Thyroid gland (tissue), 4 donors: ENCODE results near the gene AKAP12. TPM values are rescaled to one million over a fixed set of nuclear protein-coding genes. Genes with fewer than 3 reads are reported as not detected.
A peak's percentile ranks its signal among the peaks of the same experiment; 100 is the strongest.

ENCODE experiments used
- DNase-seq, 2 donors: peaks; one replicate each; pipeline ENCODE4 v3.0.0-alpha.2; 2019
- H3K27ac ChIP-seq, 3 donors: fragments of 200-600 bp; sonication (generic); 1 replicate in 2 of 3; 2 replicates in 1 of 3; pipeline ENCODE4 v1.5.1; 2016 to 2019; ENCODE audit warnings: mild to moderate bottlenecking in 1 of 3, moderate library complexity in 1 of 3
- H3K27me3 ChIP-seq: fragments of 200-600 bp; sonication (generic); one replicate; pipeline ENCODE4 v1.5.1; 2019
- H3K36me3 ChIP-seq, 2 donors: fragments of 200-600 bp; sonication (generic); one replicate each; pipeline ENCODE4 v1.5.1; 2016 to 2019
- H3K4me1 ChIP-seq, 2 donors: fragments of 200-600 bp; sonication (generic); one replicate each; pipeline ENCODE4 v1.5.1; 2017 to 2019
- H3K4me3 ChIP-seq, 3 donors: fragments of 200-600 bp; sonication (generic); replicated peaks in 1 of 3; 1 replicate in 2 of 3; 2 replicates in 1 of 3; pipeline ENCODE4 v1.5.1; 2016; ENCODE audit warnings: mild to moderate bottlenecking in 1 of 3
- H3K9me3 ChIP-seq: fragments of 200-600 bp; sonication (generic); one replicate; pipeline ENCODE4 v1.5.1; 2017
- CTCF ChIP-seq, 6 experiments: fragments of 200-600 bp in 3 of 6; fragments of 450-650 bp in 3 of 6; sonication (generic) in 3 of 6; IDR thresholded peaks; one replicate each; pipeline ENCODE4 v1.5.1; 2016 to 2019; ENCODE audit warnings: antibody characterized with exemption in 6 of 6, mild to moderate bottlenecking in 2 of 6, inconsistent platforms in 1 of 6, moderate library complexity in 1 of 6
- POLR2A ChIP-seq, 2 donors: fragments of 450-650 bp; IDR thresholded peaks; one replicate each; pipeline ENCODE4 v1.6.1; 2017; ENCODE audit warnings: antibody characterized with exemption in 2 of 2, mild to moderate bottlenecking in 2 of 2, moderate library complexity in 1 of 2
- WGBS, 2 donors: methylation state at CpG; one replicate each; pipeline ENCODE4 v1.1.5; 2017; 5-methylcytosine and 5-hydroxymethylcytosine counted together
- intact Hi-C: fragments of 100-400 bp; cut with DNase I; formaldehyde crosslinking; loops from one replicate; pipeline ENCODE4 v1.15.1; 2023
- total RNA-seq, 4 donors: library from RNA; depleted of rRNA; stranded (reverse); fragments of >200 nt; gene quantifications; one replicate each; pipeline ENCODE4 v1.2.3, GENCODE V29; 2016

Gene AKAP12
- total RNA-seq, 4 donors from 2014 or later = 50.7 to 108 (median 79.4) TPM

- H3K36me3 ChIP-seq = no peaks in the 10 kb centered on the region
- WGBS, 2 donors = 84% methylated on average over 4 of the region's 4 CpGs
- TF ChIP-seq POLR2A (IDR thresholded peaks at IDR 0.05) (no peak), CTCF (IDR thresholded peaks at IDR 0.05) (no peak)
- H3K9me3 ChIP-seq = no peaks in the 10 kb centered on the region
- no peak overlapping the region for H3K27ac ChIP-seq
- peaks cover 0 to 6% of the 10 kb centered on the region in 2 donors for H3K4me1 ChIP-seq
- no peak overlapping the region for H3K4me3 ChIP-seq
- no peak for DNase-seq
- intact Hi-C loops = no loop called here
- H3K27me3 ChIP-seq = no peaks in the 10 kb centered on the region
These were observed 35.8 kb downstream of the AKAP12 start for GRCh38 chr6:151275566-151275965.

GRCh38 chr6:151276112-151276740 is 36.5 kb downstream of the AKAP12 start:
- TF ChIP-seq POLR2A (IDR thresholded peaks at IDR 0.05) = no peak
- Histone ChIP-seq H3K9me3 (no peaks in the 10 kb centered on the region), H3K4me3 (no peak overlapping the region), H3K27me3 (no peaks in the 10 kb centered on the region), H3K4me1 (peaks cover 0 to 6% of the 10 kb centered on the region in 2 donors), H3K36me3 (no peaks in the 10 kb centered on the region), H3K27ac (no peak overlapping the region)
- intact Hi-C loops = no loop called here
- 56 to 58% methylated on average over 4 of the region's 4 CpGs for WGBS, 2 donors
- no peak for DNase-seq

- TF ChIP-seq POLR2A (IDR thresholded peaks at IDR 0.05) = no peak
- TF ChIP-seq CTCF (IDR thresholded peaks at IDR 0.05) = no peak
- H3K4me3 ChIP-seq = no peak overlapping the region
- whole genome bisulfite sequencing, 2 donors = 95 to 99% methylated on average over 2 of the region's 2 CpGs
- no peak for DNase-seq
- no peaks in the 10 kb centered on the region for H3K27me3 ChIP-seq
- no peak overlapping the region for H3K27ac ChIP-seq
- no peaks in the 10 kb centered on the region for H3K36me3 ChIP-seq
- peaks cover 15 to 24% of the 10 kb centered on the region in 2 donors for H3K4me1 ChIP-seq
- H3K9me3 ChIP-seq = no peaks in the 10 kb centered on the region
- intact Hi-C loops = no loop called here
These were observed 40.1 kb downstream of the AKAP12 start for GRCh38 chr6:151279891-151280290.

- Histone ChIP-seq H3K4me1 (peaks cover 20 to 34% of the 10 kb centered on the region in 2 donors), H3K9me3 (no peaks in the 10 kb centered on the region), H3K27me3 (no peaks in the 10 kb centered on the region), H3K4me3 (no peak overlapping the region), H3K27ac (no peak overlapping the region), H3K36me3 (no peaks in the 10 kb centered on the region)
- WGBS, 2 donors = 89% methylated on average over 4 of the region's 4 CpGs
- intact Hi-C loops = no loop called here
- no peak for DNase-seq
- TF ChIP-seq POLR2A (IDR thresholded peaks at IDR 0.05) = no peak
- no peak for TF ChIP-seq CTCF (IDR thresholded peaks at IDR 0.05)
These were observed 41.1 kb downstream of the AKAP12 start for GRCh38 chr6:151280859-151281258.

- peak overlapping the region; percentile 8 to 77 (median 24) for H3K27ac ChIP-seq
These were observed 44.2 kb downstream of the AKAP12 start for GRCh38 chr6:151284012-151284411.

More at GRCh38 chr6:151284012-151284411, 44.2 kb downstream of the AKAP12 start:
- TF ChIP-seq POLR2A (IDR thresholded peaks at IDR 0.05) (no peak), CTCF (IDR thresholded peaks at IDR 0.05) (no peak)
- H3K9me3 ChIP-seq = no peaks in the 10 kb centered on the region
- peaks cover 23 to 45% of the 10 kb centered on the region in 2 donors for H3K4me1 ChIP-seq
- no peaks in the 10 kb centered on the region for H3K27me3 ChIP-seq
- DNase-seq = peak; percentile 36 to 46
- H3K36me3 ChIP-seq = no peaks in the 10 kb centered on the region
- intact Hi-C loops = no loop called here
- no peak overlapping the region for H3K4me3 ChIP-seq
- WGBS, 2 donors = 79 to 90% methylated on average over 11 of the region's 11 CpGs
